ENCODE results near the gene KAZALD1. TPM values are rescaled to one million over a fixed set of nuclear protein-coding genes. Genes with fewer than 3 reads are reported as not detected.

Gene KAZALD1
- total RNA-seq, 3 donors from 2014 or later (not counting 1 experiment from before 2014, with no cell fraction given), result 0.49 TPM; not detected in 2

- H3K4me3 ChIP-seq (ENCODE audit: low read length), result no peak overlapping the region
- WGBS (ENCODE audit: insufficient coverage), result 22% methylated on average over 62 of the region's 62 CpGs
- TF ChIP-seq CTCF (IDR thresholded peaks at IDR 0.05), result no peak
- intact Hi-C loops (cut with micrococcal nuclease), result no loop called here
- peaks cover 13% of the 10 kb centered on the region for H3K4me1 ChIP-seq (ENCODE audit: control insufficient read depth, insufficient read depth, low read length)
- H3K36me3 ChIP-seq (ENCODE audit: control insufficient read depth, insufficient read depth, low read length), result no peaks in the 10 kb centered on the region
- H3K4me3 Mint-ChIP-seq, result no peak overlapping the region
- H3K27ac Mint-ChIP-seq, result no peak overlapping the region
- H3K36me3 Mint-ChIP-seq, result no peaks in the 10 kb centered on the region
- no peak for ATAC-seq
- peaks cover 42% of the 10 kb centered on the region for H3K27me3 ChIP-seq (ENCODE audit: control insufficient read depth, insufficient read depth, low read length)
- no peak for DNase-seq
- H3K9me3 Mint-ChIP-seq, result no peaks in the 10 kb centered on the region
- H3K9me3 ChIP-seq (ENCODE audit: control insufficient read depth, insufficient read depth, low read length), result no peaks in the 10 kb centered on the region
- H3K27me3 Mint-ChIP-seq (ENCODE audit: low read depth in 2 of 2), result peaks cover 44 to 47% of the 10 kb centered on the region in 2 donors
- H3K4me1 Mint-ChIP-seq, result peaks cover 13 to 21% of the 10 kb centered on the region in 2 donors
- H3K27ac ChIP-seq (ENCODE audit: low read length), result no peak overlapping the region
Observed at GRCh38 chr10:101047961-101048892, 13.6 kb upstream of the KAZALD1 start.

- Mint-ChIP-seq H3K4me3 (peak overlapping the region; percentile 43), H3K36me3 (no peaks in the 10 kb centered on the region), H3K4me1 (peaks cover 8 to 15% of the 10 kb centered on the region in 2 donors), H3K27ac (no peak overlapping the region), H3K27me3 (ENCODE audit: low read depth in 2 of 2) (peaks cover 44 to 47% of the 10 kb centered on the region in 2 donors), H3K9me3 (no peaks in the 10 kb centered on the region)
- Histone ChIP-seq H3K27ac (ENCODE audit: low read length) (no peak overlapping the region), H3K4me1 (ENCODE audit: control insufficient read depth, insufficient read depth, low read length) (peaks cover 9% of the 10 kb centered on the region), H3K36me3 (ENCODE audit: control insufficient read depth, insufficient read depth, low read length) (no peaks in the 10 kb centered on the region), H3K9me3 (ENCODE audit: control insufficient read depth, insufficient read depth, low read length) (no peaks in the 10 kb centered on the region), H3K4me3 (ENCODE audit: low read length) (no peak overlapping the region), H3K27me3 (ENCODE audit: control insufficient read depth, insufficient read depth, low read length) (peaks cover 36% of the 10 kb centered on the region)
- peak; percentile 81 for TF ChIP-seq CTCF (IDR thresholded peaks at IDR 0.05)
- DNase-seq, result peak; percentile 80 to 82
- peak; percentile 81 to 98 (median 97) for ATAC-seq
- intact Hi-C loops (cut with micrococcal nuclease), result no loop called here
- WGBS (ENCODE audit: insufficient coverage), result 15% methylated on average over 42 of the region's 42 CpGs
Observed at GRCh38 chr10:101050208-101051069, 11.3 kb upstream of the KAZALD1 start.

- 97% methylated on average over 3 of the region's 3 CpGs for WGBS (ENCODE audit: insufficient coverage)
- Mint-ChIP-seq H3K27me3 (ENCODE audit: low read depth in 2 of 2) (peaks cover 33% of the 10 kb centered on the region in 2 donors), H3K4me3 (no peak overlapping the region), H3K36me3 (no peaks in the 10 kb centered on the region), H3K4me1 (peaks cover 8 to 15% of the 10 kb centered on the region in 2 donors), H3K27ac (no peak overlapping the region), H3K9me3 (no peaks in the 10 kb centered on the region)
- ATAC-seq, result no peak
- Histone ChIP-seq H3K4me3 (ENCODE audit: low read length) (no peak overlapping the region), H3K36me3 (ENCODE audit: control insufficient read depth, insufficient read depth, low read length) (no peaks in the 10 kb centered on the region), H3K27me3 (ENCODE audit: control insufficient read depth, insufficient read depth, low read length) (peaks cover 34% of the 10 kb centered on the region), H3K9me3 (ENCODE audit: control insufficient read depth, insufficient read depth, low read length) (no peaks in the 10 kb centered on the region), H3K27ac (ENCODE audit: low read length) (no peak overlapping the region), H3K4me1 (ENCODE audit: control insufficient read depth, insufficient read depth, low read length) (peaks cover 9% of the 10 kb centered on the region)
- intact Hi-C loops (cut with micrococcal nuclease), result no loop called here
- DNase-seq, result no peak
- TF ChIP-seq CTCF (IDR thresholded peaks at IDR 0.05), result no peak
Observed at GRCh38 chr10:101052285-101052684, 9.5 kb upstream of the KAZALD1 start.

Data from natural killer cell (primary cell).